Esophagus muscularis mucosa (tissue), 4 donors: ENCODE data around the gene SRXN1.

Source experiments
- CTCF ChIP-seq, 3 experiments: fragments of 200-600 bp in 2 of 3; fragments of 450-650 bp in 1 of 3; sonication (generic) in 2 of 3; IDR thresholded peaks; one replicate each; pipeline ENCODE4 v1.5.1; 2017 to 2019; ENCODE audit warnings: antibody characterized with exemption in 3 of 3, mild to moderate bottlenecking in 2 of 3, moderate library complexity in 1 of 3
- EP300 ChIP-seq: sonication (generic); formaldehyde crosslinking; IDR thresholded peaks from one replicate; pipeline ENCODE4 v1.6.1; 2017; ENCODE audit warnings: antibody characterized with exemption
- POLR2A ChIP-seq: fragments of 450-650 bp; IDR thresholded peaks from one replicate; pipeline ENCODE4 v1.6.1; 2017; ENCODE audit warnings: antibody characterized with exemption, moderate library complexity, mild to moderate bottlenecking, low read depth

- no peak for TF ChIP-seq POLR2A
- TF ChIP-seq CTCF (IDR thresholded peaks at IDR 0.05), result no peak
- TF ChIP-seq EP300, result no peak
Observed at GRCh38 chr20:647479-648019, 5.5 kb downstream of the SRXN1 start.
